ENCODE measurements around the gene HYDIN. TPM values are rescaled to one million over a fixed set of nuclear protein-coding genes. Genes with fewer than 3 reads are reported as not detected.

The HYDIN gene
- total and polyA plus RNA-seq, 9 of the 15 experiments (the other 6 are each of a cell fraction or from before 2014, with no cell fraction given) = 0.08 to 0.43 (median 0.14) TPM; not detected in 1

DNA sequence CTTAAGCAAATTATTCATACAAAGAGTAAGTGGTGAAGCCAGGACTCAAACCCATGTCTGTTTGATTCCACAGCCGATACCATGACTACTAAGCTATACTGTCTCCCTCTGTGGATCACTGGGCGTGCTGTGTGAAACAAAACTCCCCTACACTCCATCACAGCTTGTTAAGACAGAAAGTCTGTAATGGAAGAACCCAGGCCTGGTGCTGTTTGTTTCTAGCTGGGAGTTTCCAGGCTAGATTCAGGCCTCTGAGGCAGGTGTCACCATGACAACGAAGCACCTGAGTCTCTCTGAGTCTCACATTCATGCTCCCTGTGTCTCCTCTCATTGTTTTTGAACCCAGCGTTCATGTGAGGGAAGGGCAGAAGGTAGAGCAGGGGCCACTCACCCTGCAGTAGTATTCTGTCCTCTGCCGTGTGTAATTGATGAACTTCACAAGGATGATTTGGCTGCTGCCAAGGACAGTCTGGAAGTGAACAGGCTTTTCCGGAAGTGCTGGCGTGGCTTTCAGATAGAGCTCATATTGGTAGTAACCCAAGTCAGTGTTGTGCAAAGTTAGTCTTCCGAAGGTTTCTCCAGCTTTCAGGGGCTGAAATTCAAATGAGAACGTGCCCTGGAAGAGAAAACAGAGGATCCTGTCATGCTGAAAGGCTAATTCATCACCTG is 421.0 kb downstream of the HYDIN start:
- Histone ChIP-seq H3K9me3 (replicated peaks; ENCODE audit: control insufficient read depth, insufficient read depth, low read depth, low read length) (no peaks in the 10 kb centered on the region), H3K9ac (ENCODE audit: insufficient read depth in 1 of 2, low read depth in 2 of 2, low read length in 2 of 2) (no peak overlapping the region), H3K4me3 (no peak overlapping the region), H3K9me1 (ENCODE audit: control insufficient read depth, insufficient read depth, low read length) (no peaks in the 10 kb centered on the region), H3K27ac (ENCODE audit: extremely low read depth, low read depth, low read length) (no peak overlapping the region), H4K20me1 (replicated peaks; ENCODE audit: control insufficient read depth, insufficient read depth, low read length) (no peaks in the 10 kb centered on the region), H3K4me2 (ENCODE audit: insufficient read depth, low read length) (no peak overlapping the region), H3K79me2 (ENCODE audit: control insufficient read depth, insufficient read depth, low read length) (no peaks in the 10 kb centered on the region), H3K27me3 (ENCODE audit: control insufficient read depth in 2 of 2, insufficient read depth in 2 of 2, low read length in 2 of 2) (peaks cover 20 to 38% of the 10 kb centered on the region in 2 experiments), H3K4me1 (replicated peaks in 1 of 2; ENCODE audit: control insufficient read depth in 2 of 2, insufficient read depth in 2 of 2, low read length in 2 of 2) (no peaks in the 10 kb centered on the region), H2AFZ (ENCODE audit: low read depth, low read length) (no peak overlapping the region), H3K36me3 (ENCODE audit: control insufficient read depth, insufficient read depth, low read length) (no peaks in the 10 kb centered on the region)
- no peak for TF ChIP-seq RFX5 (IDR thresholded peaks at IDR 0.05; ENCODE audit: low read depth, low read length)
- TF ChIP-seq RFX1 (IDR thresholded peaks at IDR 0.05) = peak; percentile 74
- in situ Hi-C loops (cut with MboI) = no loop called here
- CTCF ChIA-PET (ENCODE audit: low intra/inter-chr PET ratio) = no interaction called here
- POLR2A ChIA-PET = interaction anchor here (0.8 to 1.1 kb wide), 2 partner anchors 8 to 10 kb away, joined by 3 read pairs; partner anchors contain the start of gene VAC14
- FAIRE-seq (no peak), ATAC-seq (no peak), DNase-seq (ENCODE audit: extremely low read depth in 1 of 4, low spot score in 3 of 4) (no peak)
- WGBS (ENCODE audit: insufficient coverage, low coverage, missing lambda C conversion rate) = 0% methylated on average over 9 of the region's 9 CpGs
- intact Hi-C loops (cut with micrococcal nuclease) = no loop called here
- BruUV-seq (replicated peaks) = no TSS peak

- ATAC-seq = peak; percentile 75
- POLR2A ChIA-PET = no interaction called here
Observed at GRCh38 chr16:70808371-70808770, 422.2 kb downstream of the HYDIN start.

More at GRCh38 chr16:70808371-70808770, 422.2 kb downstream of the HYDIN start:
- peaks cover 20 to 38% of the 10 kb centered on the region in 2 experiments for H3K27me3 ChIP-seq (ENCODE audit: control insufficient read depth in 2 of 2, insufficient read depth in 2 of 2, low read length in 2 of 2)
- H3K4me2 ChIP-seq (ENCODE audit: insufficient read depth, low read length) = no peak overlapping the region
- in situ Hi-C loops (cut with MboI) = no loop called here
- H3K27ac ChIP-seq (ENCODE audit: extremely low read depth, low read depth, low read length) = no peak overlapping the region
- H3K79me2 ChIP-seq (ENCODE audit: control insufficient read depth, insufficient read depth, low read length) = no peaks in the 10 kb centered on the region
- TF ChIP-seq RFX7 (CRISPR knock-in tag; IDR thresholded peaks at IDR 0.05) (no peak), NCOA4 (IDR thresholded peaks at IDR 0.05; ENCODE audit: partially characterized antibody) (no peak), ZNF785 (CRISPR knock-in tag; IDR thresholded peaks at IDR 0.05) (no peak)
- TF ChIP-seq, protein P1, sequence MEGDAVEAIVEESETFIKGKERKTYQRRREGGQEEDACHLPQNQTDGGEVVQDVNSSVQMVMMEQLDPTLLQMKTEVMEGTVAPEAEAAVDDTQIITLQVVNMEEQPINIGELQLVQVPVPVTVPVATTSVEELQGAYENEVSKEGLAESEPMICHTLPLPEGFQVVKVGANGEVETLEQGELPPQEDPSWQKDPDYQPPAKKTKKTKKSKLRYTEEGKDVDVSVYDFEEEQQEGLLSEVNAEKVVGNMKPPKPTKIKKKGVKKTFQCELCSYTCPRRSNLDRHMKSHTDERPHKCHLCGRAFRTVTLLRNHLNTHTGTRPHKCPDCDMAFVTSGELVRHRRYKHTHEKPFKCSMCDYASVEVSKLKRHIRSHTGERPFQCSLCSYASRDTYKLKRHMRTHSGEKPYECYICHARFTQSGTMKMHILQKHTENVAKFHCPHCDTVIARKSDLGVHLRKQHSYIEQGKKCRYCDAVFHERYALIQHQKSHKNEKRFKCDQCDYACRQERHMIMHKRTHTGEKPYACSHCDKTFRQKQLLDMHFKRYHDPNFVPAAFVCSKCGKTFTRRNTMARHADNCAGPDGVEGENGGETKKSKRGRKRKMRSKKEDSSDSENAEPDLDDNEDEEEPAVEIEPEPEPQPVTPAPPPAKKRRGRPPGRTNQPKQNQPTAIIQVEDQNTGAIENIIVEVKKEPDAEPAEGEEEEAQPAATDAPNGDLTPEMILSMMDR (IDR thresholded peaks at IDR 0.05 in 2 of 3, conservative IDR thresholded peaks at IDR 0.05 in 1 of 3; ENCODE audit: insufficient read depth in 2 of 3, low read depth in 1 of 3, low read length in 3 of 3) = peak; percentile 8 to 39 (median 32); a peak in 3 of 6 replicates
- no peaks in the 10 kb centered on the region for H3K36me3 ChIP-seq (ENCODE audit: control insufficient read depth, insufficient read depth, low read length)
- DNase-seq (ENCODE audit: extremely low read depth in 1 of 4, low spot score in 3 of 4) (no peak), FAIRE-seq (no peak)
- H3K4me1 ChIP-seq (replicated peaks in 1 of 2; ENCODE audit: control insufficient read depth in 2 of 2, insufficient read depth in 2 of 2, low read length in 2 of 2) = no peaks in the 10 kb centered on the region
- intact Hi-C loops (cut with micrococcal nuclease) = no loop called here
- H3K9me1 ChIP-seq (ENCODE audit: control insufficient read depth, insufficient read depth, low read length) = no peaks in the 10 kb centered on the region
- no TSS peak for BruUV-seq (replicated peaks)
- no peaks in the 10 kb centered on the region for H4K20me1 ChIP-seq (replicated peaks; ENCODE audit: control insufficient read depth, insufficient read depth, low read length)
- no peaks in the 10 kb centered on the region; the same call in 1 of the 2 replicates for H3K9me3 ChIP-seq (replicated peaks; ENCODE audit: control insufficient read depth, insufficient read depth, low read depth, low read length)
- H3K9ac ChIP-seq (ENCODE audit: insufficient read depth in 1 of 2, low read depth in 2 of 2, low read length in 2 of 2) = no peak overlapping the region
- H2AFZ ChIP-seq (ENCODE audit: low read depth, low read length) = no peak overlapping the region
- no peak overlapping the region for H3K4me3 ChIP-seq
- CTCF ChIA-PET (ENCODE audit: low intra/inter-chr PET ratio) = no interaction called here
